ENCODE measurements around the gene HSPBP1. TPM values are rescaled to one million over a fixed set of nuclear protein-coding genes. Genes with fewer than 3 reads are reported as not detected.
A peak's percentile ranks its signal among the peaks of the same experiment; 100 is the strongest.

Gene HSPBP1
- total RNA-seq, 4 donors from 2014 or later = 24.2 to 48.4 (median 31.2) TPM

- WGBS, 2 donors = 83 to 87% methylated on average over 8 to 9 of the region's 9 CpGs
- no peak for DNase-seq
- no peaks in the 10 kb centered on the region for H3K36me3 ChIP-seq
- intact Hi-C loops (cut with DNase I) = no loop called here
- TF ChIP-seq CTCF (IDR thresholded peaks at IDR 0.05) = no peak
- no peaks in the 10 kb centered on the region for H3K4me1 ChIP-seq
- H3K9me3 ChIP-seq = no peaks in the 10 kb centered on the region
- H3K27me3 ChIP-seq = no peaks in the 10 kb centered on the region
- H3K4me3 ChIP-seq (replicated peaks in 1 of 3) = no peak overlapping the region
- H3K27ac ChIP-seq = no peak overlapping the region
Measured at GRCh38 chr19:55321466-55322137, 41.7 kb upstream of the HSPBP1 start.

GRCh38 chr19:55320844-55321419 is 41.0 kb upstream of the HSPBP1 start:
- Histone ChIP-seq H3K4me1 (no peaks in the 10 kb centered on the region), H3K27ac (no peak overlapping the region), H3K9me3 (no peaks in the 10 kb centered on the region), H3K27me3 (no peaks in the 10 kb centered on the region), H3K4me3 (replicated peaks in 1 of 3) (no peak overlapping the region), H3K36me3 (no peaks in the 10 kb centered on the region)
- 82 to 92% methylated on average over 8 of the region's 8 CpGs for WGBS, 2 donors
- no peak for DNase-seq
- intact Hi-C loops (cut with DNase I) = no loop called here
- TF ChIP-seq POLR2A (IDR thresholded peaks at IDR 0.05) = no peak
- TF ChIP-seq CTCF (IDR thresholded peaks at IDR 0.05) = no peak

- DNase-seq = peak; percentile 11 to 16
Measured at GRCh38 chr19:55319785-55320184, 39.9 kb upstream of the HSPBP1 start.

GRCh38 chr19:55316646-55317045 is 36.7 kb upstream of the HSPBP1 start:
- no peaks in the 10 kb centered on the region for H3K4me1 ChIP-seq
- no peaks in the 10 kb centered on the region for H3K9me3 ChIP-seq
- no peak overlapping the region for H3K4me3 ChIP-seq (replicated peaks in 1 of 3)
- intact Hi-C loops (cut with DNase I) = no loop called here
- 78 to 84% methylated on average over 8 of the region's 8 CpGs for WGBS, 2 donors
- H3K36me3 ChIP-seq = no peaks in the 10 kb centered on the region
- no peak for TF ChIP-seq CTCF (IDR thresholded peaks at IDR 0.05)
- no peak for TF ChIP-seq POLR2A (IDR thresholded peaks at IDR 0.05)
- no peak overlapping the region for H3K27ac ChIP-seq
- no peak for DNase-seq
- H3K27me3 ChIP-seq = no peaks in the 10 kb centered on the region

More at GRCh38 chr19:55319785-55320184, 39.9 kb upstream of the HSPBP1 start:
- no peaks in the 10 kb centered on the region for H3K27me3 ChIP-seq
- H3K36me3 ChIP-seq = no peaks in the 10 kb centered on the region
- intact Hi-C loops (cut with DNase I) = no loop called here
- no peak overlapping the region for H3K4me3 ChIP-seq (replicated peaks in 1 of 3)
- 14 to 21% methylated on average over 13 to 18 of the region's 21 CpGs for WGBS, 2 donors
- H3K4me1 ChIP-seq = no peaks in the 10 kb centered on the region
- no peaks in the 10 kb centered on the region for H3K9me3 ChIP-seq
- H3K27ac ChIP-seq = no peak overlapping the region
- TF ChIP-seq POLR2A (IDR thresholded peaks at IDR 0.05) (no peak), CTCF (IDR thresholded peaks at IDR 0.05) (no peak)

DNA sequence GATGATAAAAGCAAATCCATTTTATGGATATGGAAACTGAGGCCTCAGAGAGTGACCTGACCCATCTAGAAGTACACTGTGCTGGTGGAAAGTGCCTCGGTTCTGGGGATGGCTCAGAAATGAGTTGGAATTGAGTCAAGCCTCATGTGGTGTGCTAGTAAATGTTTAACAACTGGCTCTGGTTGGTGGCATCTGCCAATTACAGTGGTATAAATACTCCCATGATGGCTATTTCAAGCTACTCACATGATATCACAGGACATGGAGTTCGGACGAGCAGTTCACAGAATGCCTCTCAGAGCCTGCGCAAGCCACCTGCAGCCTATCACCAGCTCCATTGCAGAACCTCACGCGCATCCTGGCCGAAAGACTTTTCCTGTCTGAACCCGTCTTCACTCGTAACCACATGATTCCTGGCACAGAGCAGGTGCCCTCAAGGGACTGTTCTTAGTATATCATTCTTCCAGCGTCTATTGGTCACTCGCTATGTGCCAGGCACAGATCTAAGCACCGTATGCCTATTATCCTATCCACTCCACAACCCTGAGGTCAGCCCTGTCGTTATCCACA is 36.1 kb upstream of the HSPBP1 start:
- 89 to 91% methylated on average over 13 of the region's 13 CpGs for WGBS, 2 donors
- no peaks in the 10 kb centered on the region for H3K36me3 ChIP-seq
- no peaks in the 10 kb centered on the region for H3K9me3 ChIP-seq
- H3K27me3 ChIP-seq = no peaks in the 10 kb centered on the region
- no peak overlapping the region for H3K27ac ChIP-seq
- H3K4me3 ChIP-seq (replicated peaks in 1 of 3) = no peak overlapping the region
- H3K4me1 ChIP-seq = no peaks in the 10 kb centered on the region
- intact Hi-C loops (cut with DNase I) = no loop called here
- TF ChIP-seq POLR2A (IDR thresholded peaks at IDR 0.05) (no peak), CTCF (IDR thresholded peaks at IDR 0.05) (no peak)
- no peak for DNase-seq
